Activated CD4-positive, alpha-beta T cell treated with anti-CD3 and anti-CD28 coated beads, Interleukin-2, Interleukin-6, amounts not matched to agents 100 ng/mL and 50 ng/mL, durations not matched to agents 16 hours and 8 hours (primary cell): Measurements from ENCODE around the gene TSPAN33.
"Not testable (repeated sequence)": the region's sequence is repeated elsewhere in the genome, so short reads cannot be mapped to it uniquely, and the experiment has no call there.

ENCODE experiments used
- DNase-seq: peaks from one replicate; pipeline ENCODE4 v3.0.0-alpha.2; 2020

The TSPAN33 gene

GRCh38 chr7:129210256-129210988, 65.9 kb downstream of the TSPAN33 start:
- peak; percentile 82 for DNase-seq

- DNase-seq: no peak
Observed at GRCh38 chr7:129210989-129211312, 66.4 kb downstream of the TSPAN33 start.

GRCh38 chr7:129212126-129212525, 67.6 kb downstream of the TSPAN33 start:
- no peak for DNase-seq

GRCh38 chr7:129212596-129212995, 68.1 kb downstream of the TSPAN33 start:
- no peak for DNase-seq

GRCh38 chr7:129213828-129214227, 69.3 kb downstream of the TSPAN33 start:
- DNase-seq: peak; percentile 14

GRCh38 chr7:129215691-129216090, 71.2 kb downstream of the TSPAN33 start:
- not testable (repeated sequence) for DNase-seq

- not testable (repeated sequence) for DNase-seq
Observed at GRCh38 chr7:129216101-129216715, 71.7 kb downstream of the TSPAN33 start.

- DNase-seq: not testable (repeated sequence)
Observed at GRCh38 chr7:129216821-129217416, 72.4 kb downstream of the TSPAN33 start.

GRCh38 chr7:129218514-129219062, 74.1 kb downstream of the TSPAN33 start:
- peak; percentile 86 for DNase-seq

- not testable (repeated sequence) for DNase-seq
Observed at GRCh38 chr7:129219166-129219565, 74.7 kb downstream of the TSPAN33 start.
